K562 (cell line): ENCODE results near the gene RELL2. TPM values are rescaled to one million over a fixed set of nuclear protein-coding genes. Genes with fewer than 3 reads are reported as not detected.

ENCODE experiments used
- ARID2 ChIP-seq: fragments of 450-650 bp; IDR thresholded peaks from 2 replicates; pipeline ENCODE4 v1.6.1; 2017; ENCODE audit warnings: antibody characterized with exemption, mild to moderate bottlenecking
- CHD4 ChIP-seq: fragments of 200-600 bp; sonication (generic); IDR thresholded peaks from 3 replicates; pipeline ENCODE4 v1.6.1; 2012; ENCODE audit warnings: low read depth, mild to moderate bottlenecking, mixed read lengths, low read length, inconsistent platforms; ENCODE audit not compliant: insufficient read depth, insufficient replicate concordance, poor library complexity, severe bottlenecking
- GTF2F1 ChIP-seq: IDR thresholded peaks from 2 replicates; pipeline ENCODE4 v1.6.1; 2011; ENCODE audit warnings: low read depth, low read length, improper control_type of control experiment
- JUND ChIP-seq, 2 experiments: IDR thresholded peaks; 2 replicates in 1 of 2; 3 replicates in 1 of 2; pipeline ENCODE4 v1.6.1; 2011; ENCODE audit warnings: borderline replicate concordance in 2 of 2, low read depth in 2 of 2, low read length in 2 of 2, improper control_type of control experiment in 1 of 2, missing biosample characterization in 1 of 2, missing genetic modification characterization in 1 of 2, missing genetic modification reagents in 1 of 2
- KLF13 ChIP-seq: fragments of 450-650 bp; IDR thresholded peaks from 2 replicates; pipeline ENCODE4 v1.6.1; 2016; ENCODE audit warnings: missing genetic modification characterization, low read depth, mild to moderate bottlenecking, missing compliant biosample characterization, moderate library complexity, borderline replicate concordance
- KLF6 ChIP-seq: fragments of 250-450 bp; sonication (Bioruptor Pico); IDR thresholded peaks from 2 replicates; pipeline ENCODE4 v1.4.0; 2020; ENCODE audit warnings: mild to moderate bottlenecking, moderate library complexity, borderline replicate concordance
- LARP7 ChIP-seq: fragments of 450-650 bp; IDR thresholded peaks from 2 replicates; pipeline ENCODE4 v1.6.1; 2016
- POLR3A ChIP-seq: IDR thresholded peaks from 2 replicates; pipeline ENCODE4 v1.6.1; 2011; ENCODE audit warnings: borderline replicate concordance, mild to moderate bottlenecking, moderate library complexity; ENCODE audit not compliant: insufficient read length, insufficient read depth; ENCODE audit errors: extremely low read depth
- RB1 ChIP-seq: fragments of 450-650 bp; IDR thresholded peaks from 2 replicates; pipeline ENCODE4 v1.6.1; 2017; ENCODE audit warnings: low read depth, mild to moderate bottlenecking
- RBM22 ChIP-seq: fragments of 200-400 bp; formaldehyde crosslinking; IDR thresholded peaks from 2 replicates; pipeline ENCODE4 v1.6.1; 2018; ENCODE audit warnings: low read length, low read depth; ENCODE audit not compliant: poor library complexity, severe bottlenecking
- SPI1 ChIP-seq: IDR thresholded peaks from 2 replicates; pipeline ENCODE4 v1.6.1; 2011; ENCODE audit warnings: low read depth, low read length, control low read depth, borderline replicate concordance
- TFAM ChIP-seq: fragments of 250-450 bp; sonication (Bioruptor Pico); conservative IDR thresholded peaks from 2 replicates; pipeline ENCODE4 v1.5.0; 2021; ENCODE audit warnings: mild to moderate bottlenecking, moderate library complexity
- ZFP30 ChIP-seq: fragments of 250-450 bp; sonication (Bioruptor Pico); IDR thresholded peaks from 2 replicates; pipeline ENCODE4 v1.8.0; 2022; ENCODE audit warnings: moderate library complexity, mild to moderate bottlenecking, inconsistent platforms, borderline replicate concordance
- ZKSCAN8 ChIP-seq: fragments of 200-800 bp; sonication (Bioruptor generic); IDR thresholded peaks from 2 replicates; pipeline ENCODE4 v1.6.1; 2016; ENCODE audit warnings: missing genetic modification characterization, missing compliant biosample characterization
- ZNF311 ChIP-seq: fragments of 250-450 bp; sonication (Bioruptor Pico); IDR thresholded peaks from 2 replicates; pipeline ENCODE4 v1.4.0; 2020; ENCODE audit warnings: mild to moderate bottlenecking, moderate library complexity
- ZNF785 ChIP-seq: fragments of 250-450 bp; sonication (Bioruptor Pico); IDR thresholded peaks from 2 replicates; pipeline ENCODE4 v1.4.0; 2020; ENCODE audit warnings: mild to moderate bottlenecking
- polyA plus RNA-seq, 8 experiments: library from polyadenylated mRNA; depleted of rRNA in 4 of 8; stranded (reverse) in 5 of 8; unstranded in 3 of 8; fragments of >200 nt; fragmentation: Nextera tagmentation in 2 of 8; fragmentation: Illumina TruSeq in 1 of 8; extraction: Ambion mirVana in 2 of 8; extraction: Trizol in 1 of 8; gene quantifications; 2 replicates each; pipeline versions ENCODE4 v1.2.1 to v1.2.3, GENCODE V29; 2011 to 2014; ENCODE audit warnings: inconsistent platforms in 1 of 8, missing spikeins in 1 of 8
- total RNA-seq, 7 experiments: library from RNA; depleted of rRNA in 6 of 7; stranded (reverse); fragments of >200 nt in 6 of 7; fragmentation: Illumina TruSeq in 2 of 7; extraction: Trizol in 2 of 7; gene quantifications; 2 replicates each; pipeline versions ENCODE4 v1.2.1 to v1.2.3, GENCODE V29; 2011 to 2021; ENCODE audit warnings: low replicate concordance in 1 of 7
- TF ChIP-seq, protein P1 (sequence below): sonication (generic); formaldehyde crosslinking; IDR thresholded peaks from 2 replicates; pipeline ENCODE4 v1.8.1; 2023; ENCODE audit warnings: mild to moderate bottlenecking, missing genetic modification reagents
- TF ChIP-seq, protein P2 (sequence below): sonication (generic); formaldehyde crosslinking; IDR thresholded peaks from 2 replicates; pipeline ENCODE4 v1.8.0; 2022; ENCODE audit warnings: mild to moderate bottlenecking, missing genetic modification reagents
- TF ChIP-seq, protein P3 (sequence below): fragments of 450-650 bp; IDR thresholded peaks from 2 replicates; pipeline ENCODE4 v1.6.1; 2016; ENCODE audit warnings: missing biosample characterization, missing genetic modification characterization

The RELL2 gene
- total and polyA plus RNA-seq, 9 of the 15 experiments (the other 6 are each of a cell fraction or from before 2014, with no cell fraction given), result 0.06 to 36.0 (median 14.3) TPM

DNA sequence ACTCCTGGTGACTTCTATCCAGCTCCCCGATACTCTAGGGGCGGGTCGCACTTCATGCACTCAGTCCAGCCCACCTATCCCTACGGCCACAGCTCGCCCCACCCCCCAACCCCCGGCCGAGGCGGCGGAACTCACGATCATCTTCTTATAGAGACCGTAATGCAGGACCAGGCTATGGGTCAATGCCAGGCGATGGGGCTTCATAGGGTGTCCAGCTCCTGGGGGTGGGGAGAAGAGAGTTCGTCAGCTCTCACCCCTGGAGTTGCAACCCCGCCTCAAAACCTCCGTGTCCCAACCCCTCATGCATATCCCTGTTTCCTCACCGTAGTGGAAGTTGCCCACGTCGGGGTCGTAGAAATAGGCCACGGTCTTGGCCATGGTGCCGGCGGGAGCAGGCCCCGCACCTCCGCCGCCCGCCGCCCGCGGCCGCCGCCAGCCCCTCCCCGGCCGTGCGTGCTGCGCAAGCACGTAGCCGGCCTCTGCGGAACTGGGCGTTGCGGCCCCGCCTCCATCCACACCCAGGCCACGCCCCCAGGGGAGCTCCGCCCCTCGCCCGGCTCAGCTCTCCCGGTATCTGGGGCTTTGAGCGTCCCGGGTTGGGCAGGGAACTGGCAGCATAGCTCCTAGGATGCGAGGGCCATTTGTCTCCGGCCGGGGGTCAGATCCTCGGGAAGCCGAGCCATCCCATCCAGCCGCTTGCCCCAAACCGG is at the start of gene RELL2, which contains the start of gene HDAC3 (continued):
- TF ChIP-seq LARP7, result no peak
- TF ChIP-seq, protein P1, sequence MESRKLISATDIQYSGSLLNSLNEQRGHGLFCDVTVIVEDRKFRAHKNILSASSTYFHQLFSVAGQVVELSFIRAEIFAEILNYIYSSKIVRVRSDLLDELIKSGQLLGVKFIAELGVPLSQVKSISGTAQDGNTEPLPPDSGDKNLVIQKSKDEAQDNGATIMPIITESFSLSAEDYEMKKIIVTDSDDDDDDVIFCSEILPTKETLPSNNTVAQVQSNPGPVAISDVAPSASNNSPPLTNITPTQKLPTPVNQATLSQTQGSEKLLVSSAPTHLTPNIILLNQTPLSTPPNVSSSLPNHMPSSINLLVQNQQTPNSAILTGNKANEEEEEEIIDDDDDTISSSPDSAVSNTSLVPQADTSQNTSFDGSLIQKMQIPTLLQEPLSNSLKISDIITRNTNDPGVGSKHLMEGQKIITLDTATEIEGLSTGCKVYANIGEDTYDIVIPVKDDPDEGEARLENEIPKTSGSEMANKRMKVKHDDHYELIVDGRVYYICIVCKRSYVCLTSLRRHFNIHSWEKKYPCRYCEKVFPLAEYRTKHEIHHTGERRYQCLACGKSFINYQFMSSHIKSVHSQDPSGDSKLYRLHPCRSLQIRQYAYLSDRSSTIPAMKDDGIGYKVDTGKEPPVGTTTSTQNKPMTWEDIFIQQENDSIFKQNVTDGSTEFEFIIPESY, result no peak
- no peak for TF ChIP-seq ZNF311
- 0 out of 2 replicates have a peak, but pooled peaks have one; percentile 2 for TF ChIP-seq JUND (IDR thresholded peaks at IDR 0.05; ENCODE audit: borderline replicate concordance, low read depth, low read length)
- TF ChIP-seq JUND (tag; IDR thresholded peaks at IDR 0.05; ENCODE audit: borderline replicate concordance, low read depth, low read length), result peak; percentile 28; the same call in 1 of the 3 replicates
- no peak for TF ChIP-seq POLR3A
- TF ChIP-seq, protein P2, sequence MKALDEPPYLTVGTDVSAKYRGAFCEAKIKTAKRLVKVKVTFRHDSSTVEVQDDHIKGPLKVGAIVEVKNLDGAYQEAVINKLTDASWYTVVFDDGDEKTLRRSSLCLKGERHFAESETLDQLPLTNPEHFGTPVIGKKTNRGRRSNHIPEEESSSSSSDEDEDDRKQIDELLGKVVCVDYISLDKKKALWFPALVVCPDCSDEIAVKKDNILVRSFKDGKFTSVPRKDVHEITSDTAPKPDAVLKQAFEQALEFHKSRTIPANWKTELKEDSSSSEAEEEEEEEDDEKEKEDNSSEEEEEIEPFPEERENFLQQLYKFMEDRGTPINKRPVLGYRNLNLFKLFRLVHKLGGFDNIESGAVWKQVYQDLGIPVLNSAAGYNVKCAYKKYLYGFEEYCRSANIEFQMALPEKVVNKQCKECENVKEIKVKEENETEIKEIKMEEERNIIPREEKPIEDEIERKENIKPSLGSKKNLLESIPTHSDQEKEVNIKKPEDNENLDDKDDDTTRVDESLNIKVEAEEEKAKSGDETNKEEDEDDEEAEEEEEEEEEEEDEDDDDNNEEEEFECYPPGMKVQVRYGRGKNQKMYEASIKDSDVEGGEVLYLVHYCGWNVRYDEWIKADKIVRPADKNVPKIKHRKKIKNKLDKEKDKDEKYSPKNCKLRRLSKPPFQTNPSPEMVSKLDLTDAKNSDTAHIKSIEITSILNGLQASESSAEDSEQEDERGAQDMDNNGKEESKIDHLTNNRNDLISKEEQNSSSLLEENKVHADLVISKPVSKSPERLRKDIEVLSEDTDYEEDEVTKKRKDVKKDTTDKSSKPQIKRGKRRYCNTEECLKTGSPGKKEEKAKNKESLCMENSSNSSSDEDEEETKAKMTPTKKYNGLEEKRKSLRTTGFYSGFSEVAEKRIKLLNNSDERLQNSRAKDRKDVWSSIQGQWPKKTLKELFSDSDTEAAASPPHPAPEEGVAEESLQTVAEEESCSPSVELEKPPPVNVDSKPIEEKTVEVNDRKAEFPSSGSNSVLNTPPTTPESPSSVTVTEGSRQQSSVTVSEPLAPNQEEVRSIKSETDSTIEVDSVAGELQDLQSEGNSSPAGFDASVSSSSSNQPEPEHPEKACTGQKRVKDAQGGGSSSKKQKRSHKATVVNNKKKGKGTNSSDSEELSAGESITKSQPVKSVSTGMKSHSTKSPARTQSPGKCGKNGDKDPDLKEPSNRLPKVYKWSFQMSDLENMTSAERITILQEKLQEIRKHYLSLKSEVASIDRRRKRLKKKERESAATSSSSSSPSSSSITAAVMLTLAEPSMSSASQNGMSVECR (CRISPR knock-in tag), result peak; percentile 42
- no peak for TF ChIP-seq ZNF785 (CRISPR knock-in tag)
- no peak for TF ChIP-seq CHD4
- TF ChIP-seq KLF13 (tag), result no peak
- no peak for TF ChIP-seq TFAM (CRISPR knock-in tag)
- no peak for TF ChIP-seq ARID2
- no peak for TF ChIP-seq KLF6 (CRISPR knock-in tag)
- no peak for TF ChIP-seq RBM22
- peak; percentile 79; the same call in 1 of the 2 replicates for TF ChIP-seq RB1
- peak; percentile 52; the same call in 1 of the 2 replicates for TF ChIP-seq SPI1
- TF ChIP-seq, protein P3, sequence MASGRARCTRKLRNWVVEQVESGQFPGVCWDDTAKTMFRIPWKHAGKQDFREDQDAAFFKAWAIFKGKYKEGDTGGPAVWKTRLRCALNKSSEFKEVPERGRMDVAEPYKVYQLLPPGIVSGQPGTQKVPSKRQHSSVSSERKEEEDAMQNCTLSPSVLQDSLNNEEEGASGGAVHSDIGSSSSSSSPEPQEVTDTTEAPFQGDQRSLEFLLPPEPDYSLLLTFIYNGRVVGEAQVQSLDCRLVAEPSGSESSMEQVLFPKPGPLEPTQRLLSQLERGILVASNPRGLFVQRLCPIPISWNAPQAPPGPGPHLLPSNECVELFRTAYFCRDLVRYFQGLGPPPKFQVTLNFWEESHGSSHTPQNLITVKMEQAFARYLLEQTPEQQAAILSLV (tag), result no peak
- TF ChIP-seq ZKSCAN8 (CRISPR knock-in tag), result no peak
- no peak for TF ChIP-seq GTF2F1
- TF ChIP-seq ZFP30 (CRISPR knock-in tag), result no peak
